C4-2B (cell line): ENCODE results near the gene RASA3.

Source experiments
- H3K27ac ChIP-seq: fragments of 450-650 bp; 2 replicates; pipeline ENCODE4 v1.5.1; 2017
- ZFX ChIP-seq: fragments of 450-650 bp; IDR thresholded peaks from 2 replicates; pipeline ENCODE4 v1.6.1; 2017
- TF ChIP-seq, protein P1 (sequence below): fragments of 450-650 bp; conservative IDR thresholded peaks from 2 replicates; pipeline ENCODE4 v1.5.1; 2017; ENCODE audit warnings: mild to moderate bottlenecking

RASA3 gene

DNA sequence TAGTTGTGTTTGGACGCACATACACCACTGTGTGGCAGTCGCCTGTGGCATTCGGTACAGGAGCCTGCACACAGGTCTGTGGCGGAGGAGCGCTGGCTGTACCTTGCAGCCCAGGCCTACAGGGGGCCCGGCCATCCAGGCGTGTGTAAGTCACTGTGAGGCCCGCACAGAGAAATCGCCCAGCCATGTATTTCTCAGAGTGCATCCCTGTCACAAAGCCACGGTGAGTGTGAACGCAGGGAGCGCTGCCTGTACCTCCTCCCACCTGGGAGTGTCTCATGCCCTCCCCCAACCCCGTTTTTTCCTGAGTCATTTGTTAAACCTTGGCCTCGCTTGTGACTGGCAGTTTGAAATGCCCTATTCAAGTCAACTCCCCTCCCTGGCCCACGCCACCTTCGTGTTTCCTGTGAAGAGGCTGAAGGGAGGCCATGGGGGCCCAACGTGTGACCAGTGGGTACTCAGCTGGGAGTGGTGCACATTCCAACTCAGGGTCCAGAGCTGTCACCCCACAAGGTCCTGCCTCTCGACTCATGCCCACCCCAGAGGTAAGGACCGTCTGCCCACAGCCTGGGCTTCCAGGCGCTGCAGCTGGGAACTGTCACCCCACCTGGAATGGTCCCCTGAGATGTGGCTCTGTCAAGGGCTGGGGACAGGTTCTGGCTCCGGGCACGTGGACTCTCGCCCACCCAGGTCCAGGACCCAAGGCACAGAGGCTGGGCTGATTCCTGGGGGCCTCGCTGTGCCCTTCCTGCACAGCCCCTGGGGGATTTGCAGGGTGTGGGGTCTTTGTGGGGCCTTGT, 11.6 kb upstream of the RASA3 start:
- H3K27ac ChIP-seq, result no peak overlapping the region
- TF ChIP-seq ZFX, result no peak

DNA sequence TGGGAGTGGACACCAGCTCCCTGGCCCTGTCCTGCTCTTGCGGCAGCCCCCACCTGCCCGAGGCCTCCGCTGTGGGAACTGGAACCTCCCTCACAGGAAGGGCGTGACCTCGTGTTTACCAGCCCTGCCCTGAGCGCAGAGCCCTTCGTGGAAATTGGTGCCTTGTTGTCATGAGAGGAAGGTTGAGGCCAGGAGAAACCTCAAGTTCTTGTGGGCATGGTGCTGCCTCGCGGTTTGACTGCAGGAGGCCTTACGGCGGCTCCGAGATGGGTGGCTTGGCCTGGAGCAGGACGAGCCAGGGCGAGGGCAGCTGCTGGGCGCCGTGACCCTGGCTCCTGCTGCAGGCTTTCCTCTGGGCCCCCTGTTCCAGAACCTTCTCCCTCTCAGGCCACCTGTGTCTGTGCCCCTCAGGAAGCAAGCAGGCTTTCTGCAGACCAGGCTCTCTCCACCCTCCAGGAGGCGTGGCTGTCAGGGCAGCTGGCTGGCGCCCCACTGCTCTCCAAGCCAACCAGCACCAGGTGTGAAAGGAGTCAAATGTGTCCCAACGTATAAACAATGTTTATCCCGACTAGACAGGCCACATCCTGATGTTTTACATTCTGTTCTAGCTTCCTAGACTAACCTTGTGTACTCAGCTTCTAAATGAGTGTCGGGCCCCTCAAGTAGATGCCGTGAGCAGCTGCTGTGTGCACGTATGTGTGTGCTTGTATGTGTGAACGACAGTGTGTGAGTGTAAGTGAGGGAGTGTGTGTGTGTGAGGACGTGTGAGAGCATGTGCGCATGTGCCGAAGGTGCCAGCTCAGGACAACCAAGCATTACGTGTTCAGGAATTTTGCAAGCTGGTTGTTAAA, 10.4 kb upstream of the RASA3 start:
- TF ChIP-seq ZFX, result no peak
- TF ChIP-seq, protein P1, sequence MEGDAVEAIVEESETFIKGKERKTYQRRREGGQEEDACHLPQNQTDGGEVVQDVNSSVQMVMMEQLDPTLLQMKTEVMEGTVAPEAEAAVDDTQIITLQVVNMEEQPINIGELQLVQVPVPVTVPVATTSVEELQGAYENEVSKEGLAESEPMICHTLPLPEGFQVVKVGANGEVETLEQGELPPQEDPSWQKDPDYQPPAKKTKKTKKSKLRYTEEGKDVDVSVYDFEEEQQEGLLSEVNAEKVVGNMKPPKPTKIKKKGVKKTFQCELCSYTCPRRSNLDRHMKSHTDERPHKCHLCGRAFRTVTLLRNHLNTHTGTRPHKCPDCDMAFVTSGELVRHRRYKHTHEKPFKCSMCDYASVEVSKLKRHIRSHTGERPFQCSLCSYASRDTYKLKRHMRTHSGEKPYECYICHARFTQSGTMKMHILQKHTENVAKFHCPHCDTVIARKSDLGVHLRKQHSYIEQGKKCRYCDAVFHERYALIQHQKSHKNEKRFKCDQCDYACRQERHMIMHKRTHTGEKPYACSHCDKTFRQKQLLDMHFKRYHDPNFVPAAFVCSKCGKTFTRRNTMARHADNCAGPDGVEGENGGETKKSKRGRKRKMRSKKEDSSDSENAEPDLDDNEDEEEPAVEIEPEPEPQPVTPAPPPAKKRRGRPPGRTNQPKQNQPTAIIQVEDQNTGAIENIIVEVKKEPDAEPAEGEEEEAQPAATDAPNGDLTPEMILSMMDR, result no peak
- H3K27ac ChIP-seq, result no peak overlapping the region

DNA sequence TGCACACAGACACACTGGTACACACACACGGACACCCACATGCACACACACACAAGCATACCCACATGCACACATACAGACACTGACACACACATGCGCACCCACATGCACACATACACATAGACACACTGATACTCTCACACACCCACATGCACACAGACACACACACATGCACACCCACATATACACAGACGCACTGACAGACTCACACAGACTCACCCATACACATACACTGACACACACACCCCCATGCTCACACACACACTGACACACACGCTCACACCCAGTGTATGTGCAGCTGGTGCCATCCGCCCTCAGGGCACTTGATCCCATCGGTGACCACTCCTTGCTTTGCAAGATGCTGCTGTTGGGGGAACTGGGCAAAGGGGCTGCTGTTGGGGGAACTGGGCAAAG, 9.7 kb upstream of the RASA3 start:
- TF ChIP-seq, protein P1, result no peak
- TF ChIP-seq ZFX, result no peak
- no peak overlapping the region for H3K27ac ChIP-seq

DNA sequence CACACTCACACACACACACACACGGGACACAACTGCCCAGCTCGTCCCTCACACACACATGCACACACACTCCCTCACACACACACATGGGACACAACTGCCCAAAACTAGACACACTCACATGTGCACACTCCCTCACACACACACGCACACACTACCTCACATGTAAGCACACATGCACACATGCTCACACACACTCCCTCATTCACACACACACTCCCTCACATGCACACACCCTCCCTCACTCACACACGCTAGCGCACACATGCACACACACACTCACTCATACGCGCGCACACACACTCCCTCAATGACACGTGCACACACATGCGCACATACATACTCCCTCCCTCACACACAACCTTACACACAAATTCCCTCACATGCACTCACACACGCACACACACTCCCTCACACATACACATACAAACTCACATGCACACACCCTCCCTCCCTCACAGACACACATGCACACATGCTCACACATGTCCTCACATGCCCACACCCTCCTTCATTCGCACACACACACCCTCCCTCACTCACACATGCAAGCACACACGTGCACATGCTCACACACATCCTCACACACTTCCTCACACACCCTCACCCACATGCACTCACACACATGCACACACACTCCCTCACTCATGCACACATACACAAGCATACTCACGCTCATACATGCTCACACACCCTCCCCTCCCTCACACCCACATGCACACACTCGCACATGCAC, 9.0 kb upstream of the RASA3 start:
- TF ChIP-seq ZFX, result no peak
- TF ChIP-seq, protein P1, result no peak
- H3K27ac ChIP-seq, result no peak overlapping the region

DNA sequence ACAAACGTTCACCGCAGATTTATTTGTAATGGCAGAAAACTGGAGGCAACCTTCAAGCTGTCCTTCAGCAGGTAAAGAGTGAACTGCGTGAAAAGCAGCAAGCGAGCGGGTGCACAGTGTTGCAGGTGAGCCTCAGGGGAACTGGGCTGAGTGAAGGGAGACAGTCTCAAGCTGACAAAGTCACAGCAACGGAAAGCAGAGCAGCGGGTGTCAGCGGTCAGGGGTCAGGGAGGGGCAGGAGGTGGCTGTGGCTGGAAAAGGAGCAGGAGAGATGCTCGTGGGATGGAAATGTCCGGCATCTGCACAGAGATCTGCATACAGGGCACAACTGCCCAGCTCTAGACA, 8.5 kb upstream of the RASA3 start:
- TF ChIP-seq, protein P1, result no peak
- no peak overlapping the region for H3K27ac ChIP-seq

DNA sequence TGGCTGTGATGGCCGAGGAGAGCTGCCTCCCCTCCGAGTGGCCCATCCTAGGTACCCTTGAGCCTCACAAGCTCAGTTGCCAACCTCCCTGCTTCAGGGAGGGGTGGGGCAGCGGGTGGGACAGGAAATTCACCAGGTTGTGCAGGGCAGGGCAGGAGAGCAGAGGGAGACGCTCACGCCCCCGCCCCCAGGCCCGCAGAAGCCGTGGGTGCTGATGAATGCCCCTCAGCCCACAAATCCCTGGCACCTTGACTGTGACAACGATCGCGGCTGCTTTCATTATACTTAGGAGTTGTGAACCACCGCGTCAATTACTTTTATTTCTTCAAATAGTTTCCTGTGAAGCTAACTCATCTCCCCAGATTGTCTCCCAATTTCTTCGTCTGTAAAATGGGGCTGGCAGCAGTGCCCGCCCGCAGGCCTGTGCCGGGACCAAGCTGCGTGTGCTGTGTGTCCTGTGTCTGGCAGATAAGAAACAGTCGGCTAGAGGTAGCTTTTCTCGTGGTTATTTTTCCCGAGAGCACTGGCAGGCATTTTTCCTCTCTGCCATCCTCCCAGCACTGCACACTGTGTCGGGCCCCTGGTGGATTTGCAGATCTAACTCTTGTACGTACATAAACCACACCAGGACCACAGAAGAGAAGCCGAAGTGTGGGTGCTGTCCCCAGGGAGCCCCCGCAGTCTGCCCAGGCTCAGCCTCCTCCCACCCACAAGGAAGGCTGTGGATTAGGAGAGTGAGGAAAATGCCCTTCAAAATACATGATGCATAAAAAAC, 7.9 kb upstream of the RASA3 start:
- no peak overlapping the region for H3K27ac ChIP-seq
- TF ChIP-seq, protein P1, result no peak
- no peak for TF ChIP-seq ZFX

DNA sequence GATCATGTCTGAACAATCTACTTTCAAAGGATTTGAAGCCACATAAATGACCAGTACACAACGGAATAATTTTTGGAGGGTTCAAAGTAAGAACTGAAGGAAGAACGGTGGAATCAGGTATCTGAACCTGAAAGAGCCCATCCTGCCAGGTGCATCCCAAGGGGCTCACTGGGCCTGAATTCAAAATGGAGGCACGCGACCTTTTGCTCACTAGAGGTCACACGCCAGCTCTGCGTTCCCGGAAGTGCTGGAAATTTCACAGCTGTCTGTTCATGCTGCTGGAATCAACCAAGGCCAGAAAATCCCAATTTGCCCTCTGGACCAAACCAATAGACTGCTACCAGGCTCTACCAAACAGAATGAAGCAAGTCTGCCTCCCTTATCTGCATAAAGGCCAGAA, 4.2 kb upstream of the RASA3 start:
- TF ChIP-seq, protein P1, result no peak
- H3K27ac ChIP-seq, result no peak overlapping the region
